Heart left ventricle (tissue), 16 donors: ENCODE measurements around the gene IGLL1. TPM values are rescaled to one million over a fixed set of nuclear protein-coding genes. Genes with fewer than 3 reads are reported as not detected.
"Not testable (repeated sequence)": the region's sequence is repeated elsewhere in the genome, so short reads cannot be mapped to it uniquely, and the experiment has no call there.

Source experiments
- ATAC-seq, 4 donors: fragments of 200-7000 bp; cut with Tn5 transposase; one replicate each; pipeline ENCODE4 v1.9.1; 2020 to 2022; ENCODE audit warnings: moderate library complexity in 4 of 4, mild to moderate bottlenecking in 3 of 4, moderate number of reproducible peaks in 1 of 4
- DNase-seq, 5 donors: peaks; one replicate each; pipeline ENCODE4 v3.0.0-alpha.2; 2020
- H3K27ac ChIP-seq, 12 donors: fragments of 200-600 bp; sonication (generic) in 4 of 12; one replicate each; pipeline versions ENCODE4 v1.5.0 to v1.8.0; 2016 to 2022; ENCODE audit warnings: mild to moderate bottlenecking in 2 of 12
- H3K27me3 ChIP-seq, 9 donors: fragments of 200-600 bp; sonication (generic) in 2 of 9; one replicate each; pipeline versions ENCODE4 v1.5.1 to v1.8.0; 2016 to 2022; ENCODE audit warnings: mild to moderate bottlenecking in 3 of 9
- H3K36me3 ChIP-seq, 9 donors: fragments of 200-600 bp; sonication (generic) in 2 of 9; one replicate each; pipeline versions ENCODE4 v1.5.0 to v1.8.0; 2018 to 2022; ENCODE audit warnings: mild to moderate bottlenecking in 2 of 9
- H3K4me1 ChIP-seq, 12 donors: fragments of 200-600 bp; sonication (generic) in 4 of 12; one replicate each; pipeline versions ENCODE4 v1.5.0 to v1.8.0; 2016 to 2022; ENCODE audit warnings: mild to moderate bottlenecking in 3 of 12
- H3K4me3 ChIP-seq, 12 donors: fragments of 200-600 bp; sonication (generic) in 4 of 12; one replicate each; pipeline versions ENCODE4 v1.5.0 to v1.8.0; 2017 to 2022; ENCODE audit warnings: mild to moderate bottlenecking in 9 of 12, moderate library complexity in 4 of 12
- H3K9me3 ChIP-seq, 12 donors: fragments of 200-600 bp; sonication (generic) in 4 of 12; one replicate each; pipeline versions ENCODE4 v1.5.0 to v1.8.0; 2016 to 2022; ENCODE audit warnings: mild to moderate bottlenecking in 1 of 12
- POLR2A ChIP-seq, 2 donors: fragments of 450-650 bp; IDR thresholded peaks; one replicate each; pipeline ENCODE4 v1.6.1; 2017; ENCODE audit warnings: antibody characterized with exemption in 2 of 2, mild to moderate bottlenecking in 2 of 2, moderate library complexity in 2 of 2
- WGBS, 4 donors: extraction: QIAGEN DNeasy Blood & Tissue Kit in 2 of 4; methylation state at CpG; one replicate each; pipeline versions ENCODE4 v1.1.5 to v1.1.7; 2013 to 2018; 5-methylcytosine and 5-hydroxymethylcytosine counted together
- intact Hi-C, 10 donors: fragments of 100-400 bp; cut with DNase I; formaldehyde crosslinking; loops; one replicate each; pipeline versions ENCODE4 v1.11.1 to v1.14.2; 2022
- polyA plus RNA-seq, 2 donors: library from polyadenylated mRNA; stranded (reverse); fragments of 200-250 nt; gene quantifications; one replicate each; pipeline ENCODE4 v1.2.3, GENCODE V29; 2013
- total RNA-seq, 9 donors: library from RNA; depleted of rRNA in 2 of 9; stranded (reverse); fragments of >200 nt in 2 of 9; fragmentation: NEBNext Ultra II Directional in 3 of 9; extraction: Animal tissue kit (Norgen Biotek cat#: 25700) in 3 of 9; gene quantifications; one replicate each; pipeline versions ENCODE4 v1.1.0 to v1.2.4, GENCODE V29; 2016 to 2023
- TF ChIP-seq, protein P1 (sequence below), 12 donors: fragments of 200-600 bp; sonication (generic) in 4 of 12; IDR thresholded peaks; one replicate each; pipeline versions ENCODE4 v1.5.0 to v1.8.0; 2018 to 2022; ENCODE audit warnings: antibody characterized with exemption in 12 of 12, mild to moderate bottlenecking in 5 of 12
- donor health status: ischemic (EF 13 %, LVEDD 7.1; RV severe dilation, severe dysfunction).
- donor health status: healthy with polysubstance abuse.
- donor health status: DM: no; HTN: yes; CAD: no.
- donor health status: DM: no; HTN: no; CAD: no.
- donor health status: ischemic (EF 25% LVEDD 6.9; RV normal size, moderate dysfunction).
- donor health status: ischemic (EF 25% LVEDD 5.7; RV mildly dilated, moderate dysfunction).
- donor health status: healthy.
- donor health status: DM: yes; HTN: yes; CAD: no.
- donor health status: ischemic (EF 35%, LVEDD 5.7; RV mildly dilated, moderate dysfunction).
- donor health status: nonischemic (EF 11% LVEDD 7.7; RV severe dilation, severe dysfunction).
- donor health status: DM: yes; HTN: yes; CAD: no.
- donor health status: PGD.
- donor health status: ischemic (EF 29% LVEDD 5.4; RV normal size, mild dysfunction).
- donor health status: nonischemic (EF 23%, LVEDD 6.1; RV moderate dilation, normal function).

IGLL1 gene
- total and polyA plus RNA-seq, 11 donors = not detected

DNA sequence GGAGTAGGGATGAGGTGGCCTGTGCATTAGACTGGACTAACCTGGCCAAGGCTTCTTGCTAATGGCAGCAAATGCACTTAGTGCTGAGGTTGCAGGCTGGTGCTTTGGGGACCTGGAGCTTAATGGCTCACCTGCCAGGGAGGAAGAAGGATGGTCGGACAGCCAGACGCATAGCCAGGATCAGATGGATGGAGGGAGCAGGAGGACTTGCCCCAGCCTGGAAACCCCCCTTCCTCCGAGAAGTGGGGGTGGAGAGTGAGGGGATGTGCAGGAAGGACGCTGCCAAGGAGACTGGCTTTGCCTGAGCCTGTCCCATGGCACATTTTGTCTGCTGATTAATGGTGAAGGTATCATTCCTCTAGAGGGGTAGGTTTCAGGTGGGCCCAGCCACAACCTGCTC is 17.9 kb downstream of the IGLL1 start:
- H3K27me3 ChIP-seq = peaks cover 10 to 60% (median 19%) of the 10 kb centered on the region in 9 donors
- intact Hi-C loops = no loop called here
- no peak overlapping the region for H3K4me3 ChIP-seq
- no peak for DNase-seq
- H3K4me1 ChIP-seq = peaks cover 0 to 17% (median 8%) of the 10 kb centered on the region in 12 donors
- H3K36me3 ChIP-seq = no peaks in the 10 kb centered on the region
- H3K27ac ChIP-seq = no peak overlapping the region
- H3K9me3 ChIP-seq = no peaks in the 10 kb centered on the region
- ATAC-seq = no peak
- TF ChIP-seq, protein P1, sequence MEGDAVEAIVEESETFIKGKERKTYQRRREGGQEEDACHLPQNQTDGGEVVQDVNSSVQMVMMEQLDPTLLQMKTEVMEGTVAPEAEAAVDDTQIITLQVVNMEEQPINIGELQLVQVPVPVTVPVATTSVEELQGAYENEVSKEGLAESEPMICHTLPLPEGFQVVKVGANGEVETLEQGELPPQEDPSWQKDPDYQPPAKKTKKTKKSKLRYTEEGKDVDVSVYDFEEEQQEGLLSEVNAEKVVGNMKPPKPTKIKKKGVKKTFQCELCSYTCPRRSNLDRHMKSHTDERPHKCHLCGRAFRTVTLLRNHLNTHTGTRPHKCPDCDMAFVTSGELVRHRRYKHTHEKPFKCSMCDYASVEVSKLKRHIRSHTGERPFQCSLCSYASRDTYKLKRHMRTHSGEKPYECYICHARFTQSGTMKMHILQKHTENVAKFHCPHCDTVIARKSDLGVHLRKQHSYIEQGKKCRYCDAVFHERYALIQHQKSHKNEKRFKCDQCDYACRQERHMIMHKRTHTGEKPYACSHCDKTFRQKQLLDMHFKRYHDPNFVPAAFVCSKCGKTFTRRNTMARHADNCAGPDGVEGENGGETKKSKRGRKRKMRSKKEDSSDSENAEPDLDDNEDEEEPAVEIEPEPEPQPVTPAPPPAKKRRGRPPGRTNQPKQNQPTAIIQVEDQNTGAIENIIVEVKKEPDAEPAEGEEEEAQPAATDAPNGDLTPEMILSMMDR (IDR thresholded peaks at IDR 0.05) = no peak
- TF ChIP-seq POLR2A (IDR thresholded peaks at IDR 0.05) = no peak
- 76 to 90% (median 84%) methylated on average over 4 of the region's 4 CpGs for WGBS, 4 donors

DNA sequence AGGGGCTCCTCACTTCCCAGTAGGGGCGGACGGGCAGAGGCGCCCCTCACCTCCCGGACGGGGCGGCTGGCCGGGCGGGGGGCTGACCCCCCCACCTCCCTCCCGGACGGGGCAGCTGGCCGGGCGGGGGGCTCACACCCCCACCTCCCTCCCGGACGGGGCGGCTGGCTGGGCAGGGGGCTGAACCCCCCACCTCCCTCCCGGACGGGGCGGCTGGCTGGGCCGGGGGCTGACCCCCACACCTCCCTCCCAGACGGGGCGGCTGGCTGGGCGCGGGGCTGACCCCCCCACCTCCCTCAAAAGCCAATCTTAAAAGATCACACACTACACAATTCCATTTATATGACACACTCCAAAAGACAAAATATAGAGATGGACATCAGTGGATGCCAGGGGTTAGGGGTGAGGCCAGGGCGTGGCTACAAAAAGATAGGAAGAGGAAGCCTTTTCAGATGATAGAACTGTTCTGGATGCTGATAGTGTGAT is 19.0 kb downstream of the IGLL1 start:
- intact Hi-C loops, DNase-seq, H3K36me3 ChIP-seq, ATAC-seq, H3K9me3 ChIP-seq, H3K27ac ChIP-seq, H3K4me3 ChIP-seq: not testable (repeated sequence)
- WGBS, 4 donors = 81 to 92% (median 87%) methylated on average over 7 to 24 of the region's 24 CpGs
- Histone ChIP-seq H3K27me3 (peaks cover 6 to 59% (median 16%) of the 10 kb centered on the region in 9 donors), H3K4me1 (peaks cover 0 to 11% (median 6%) of the 10 kb centered on the region in 12 donors)

DNA sequence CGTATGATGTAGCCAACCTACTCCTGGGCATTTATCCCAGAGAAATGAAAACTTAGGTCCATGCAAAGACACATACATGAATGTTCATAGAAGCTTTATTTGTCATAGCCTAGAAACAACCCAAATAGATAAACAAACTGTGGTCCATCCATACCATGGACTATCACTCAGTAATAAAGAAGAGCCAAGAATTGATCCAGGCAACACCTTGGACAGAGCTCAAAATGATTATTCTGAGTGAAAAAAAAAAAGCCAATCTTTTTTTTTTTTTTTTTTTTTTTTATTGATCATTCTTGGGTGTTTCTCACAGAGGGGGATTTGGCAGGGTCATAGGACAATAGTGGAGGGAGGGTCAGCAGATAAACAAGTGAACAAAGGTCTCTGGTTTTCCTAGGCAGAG is 19.9 kb downstream of the IGLL1 start:
- ATAC-seq, intact Hi-C loops, H3K27ac ChIP-seq, H3K4me3 ChIP-seq, H3K9me3 ChIP-seq, H3K4me1 ChIP-seq, H3K36me3 ChIP-seq, DNase-seq: not testable (repeated sequence)
- H3K27me3 ChIP-seq = peaks cover 0 to 58% (median 14%) of the 10 kb centered on the region in 9 donors
- 25 to 53% (median 44%) methylated on average over 1 of the region's 1 CpG for WGBS, 4 donors

DNA sequence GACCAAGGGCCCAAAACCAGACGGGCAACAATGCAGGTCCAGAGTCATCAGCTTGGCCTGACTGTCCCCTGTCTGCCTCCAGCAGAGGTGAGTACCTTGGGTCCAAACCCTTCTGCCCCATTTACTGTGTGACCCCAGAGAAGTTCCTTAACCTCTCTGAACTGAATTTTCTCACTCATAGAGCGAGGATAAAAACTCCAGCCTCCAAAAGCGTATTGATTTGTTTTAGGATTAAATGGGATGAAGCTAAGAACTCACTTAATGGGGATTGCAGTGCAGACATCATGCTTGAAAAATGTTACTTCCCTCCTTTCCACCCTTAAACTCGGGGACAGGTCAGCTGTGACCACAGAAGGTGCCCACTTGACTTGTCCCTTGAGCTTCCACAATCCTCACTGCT is 22.6 kb downstream of the IGLL1 start:
- peaks cover 0 to 63% (median 4%) of the 10 kb centered on the region in 9 donors for H3K27me3 ChIP-seq
- no peak for TF ChIP-seq POLR2A (IDR thresholded peaks at IDR 0.05)
- TF ChIP-seq, protein P1 (IDR thresholded peaks at IDR 0.05) = no peak
- H3K27ac ChIP-seq = no peak overlapping the region
- H3K36me3 ChIP-seq = no peaks in the 10 kb centered on the region
- H3K9me3 ChIP-seq = no peaks in the 10 kb centered on the region
- 79 to 88% (median 82%) methylated on average over 4 of the region's 4 CpGs for WGBS, 4 donors
- ATAC-seq (no peak), DNase-seq (no peak)
- intact Hi-C loops = no loop called here
- H3K4me3 ChIP-seq = no peak overlapping the region
- H3K4me1 ChIP-seq = no peaks in the 10 kb centered on the region

DNA sequence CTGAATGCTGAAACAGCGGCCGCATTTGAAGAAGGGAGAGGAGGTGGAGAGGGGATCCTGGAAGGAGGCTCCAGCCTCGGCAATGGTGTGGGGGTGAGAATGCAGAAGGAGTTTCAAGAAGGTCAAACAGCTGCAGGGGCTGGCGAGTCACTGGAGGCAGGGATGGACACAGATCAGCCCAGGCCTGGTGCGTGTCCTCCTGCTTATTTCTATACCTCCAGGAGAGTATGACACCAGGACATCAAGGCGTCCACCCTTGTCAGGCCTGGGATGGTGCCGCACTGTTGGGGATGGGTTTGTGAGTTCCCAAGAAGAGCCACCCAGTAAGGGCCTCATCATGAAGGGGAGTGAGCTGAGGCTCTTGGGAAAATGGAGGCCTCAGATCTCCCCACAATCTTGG is 23.1 kb downstream of the IGLL1 start:
- intact Hi-C loops = no loop called here
- 76 to 85% (median 78%) methylated on average over 7 of the region's 7 CpGs for WGBS, 4 donors
- ATAC-seq = no peak
- Histone ChIP-seq H3K9me3 (no peaks in the 10 kb centered on the region), H3K4me3 (no peak overlapping the region), H3K27me3 (peaks cover 0 to 59% (median 4%) of the 10 kb centered on the region in 9 donors), H3K27ac (no peak overlapping the region), H3K36me3 (no peaks in the 10 kb centered on the region), H3K4me1 (no peaks in the 10 kb centered on the region)
- TF ChIP-seq, protein P1 (IDR thresholded peaks at IDR 0.05) = no peak
- no peak for TF ChIP-seq POLR2A (IDR thresholded peaks at IDR 0.05)
- DNase-seq = no peak
